ENCODE measurements around the gene TMED8. TPM values are rescaled to one million over a fixed set of nuclear protein-coding genes. Genes with fewer than 3 reads are reported as not detected.
A peak's percentile ranks its signal among the peaks of the same experiment; 100 is the strongest.
"Not testable (repeated sequence)": the region's sequence is repeated elsewhere in the genome, so short reads cannot be mapped to it uniquely, and the experiment has no call there.

The TMED8 gene
- total RNA-seq, 1 experiment from 2014 or later = 10.4 TPM

DNA sequence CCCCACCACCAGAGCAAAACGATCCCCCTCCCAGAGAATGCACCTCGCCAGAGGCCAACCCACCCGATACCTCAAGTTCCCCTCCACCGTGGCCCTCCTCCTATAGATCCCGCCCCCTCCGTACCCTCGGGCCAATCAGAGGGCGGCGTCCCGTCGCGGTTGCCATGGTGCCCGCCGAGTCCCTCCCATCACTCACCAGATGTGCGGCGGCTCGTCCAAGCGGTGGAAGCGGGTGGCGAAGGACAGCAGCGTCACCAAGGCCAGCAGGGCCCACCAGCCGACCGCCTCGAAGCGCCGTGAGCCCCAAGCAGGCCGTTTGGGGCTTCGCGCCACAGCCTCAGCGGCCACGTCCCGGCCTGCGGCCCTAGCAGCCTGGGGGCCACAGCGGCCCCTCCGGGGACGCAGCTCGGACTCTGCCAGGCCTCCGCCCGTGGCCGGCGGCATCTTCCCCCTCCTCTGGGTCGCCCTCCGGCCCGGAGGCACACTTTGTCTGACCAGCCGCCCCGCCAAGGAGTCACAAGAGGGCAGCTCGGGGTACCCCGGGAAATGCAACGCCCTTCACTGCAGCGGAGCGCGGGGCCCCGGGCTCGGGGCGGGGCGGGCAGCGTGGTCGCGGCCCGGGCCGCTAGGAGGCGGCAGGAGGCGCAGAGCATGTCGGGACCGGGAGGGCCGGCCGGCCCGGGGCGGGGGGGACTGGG lies 56.5 kb downstream of the TMED8 start, which contains the start of gene POMT2:
Gene POMT2 (minus strand): TSS at position 646 of the 698 bp plus-strand sequence. CDS start 202 bp downstream, at position 444.
- no peaks in the 10 kb centered on the region for H3K9me3 Mint-ChIP-seq (ENCODE audit: low read depth, unreplicated experiment)
- peak; percentile 94 for DNase-seq
- intact Hi-C loops (cut with micrococcal nuclease; ENCODE audit: unreplicated experiment) = loop anchor here (5.0 kb wide), 1 partner anchor 137 kb away; the partner anchor contains the start of genes AHSA1 and VIPAS39
- peak within 1 kb of the TSS; percentile 97 for H3K27ac Mint-ChIP-seq (ENCODE audit: unreplicated experiment)
- H3K36me3 Mint-ChIP-seq (ENCODE audit: insufficient read depth, unreplicated experiment) = peaks cover 21% of the 10 kb centered on the region
- TF ChIP-seq, protein P1, sequence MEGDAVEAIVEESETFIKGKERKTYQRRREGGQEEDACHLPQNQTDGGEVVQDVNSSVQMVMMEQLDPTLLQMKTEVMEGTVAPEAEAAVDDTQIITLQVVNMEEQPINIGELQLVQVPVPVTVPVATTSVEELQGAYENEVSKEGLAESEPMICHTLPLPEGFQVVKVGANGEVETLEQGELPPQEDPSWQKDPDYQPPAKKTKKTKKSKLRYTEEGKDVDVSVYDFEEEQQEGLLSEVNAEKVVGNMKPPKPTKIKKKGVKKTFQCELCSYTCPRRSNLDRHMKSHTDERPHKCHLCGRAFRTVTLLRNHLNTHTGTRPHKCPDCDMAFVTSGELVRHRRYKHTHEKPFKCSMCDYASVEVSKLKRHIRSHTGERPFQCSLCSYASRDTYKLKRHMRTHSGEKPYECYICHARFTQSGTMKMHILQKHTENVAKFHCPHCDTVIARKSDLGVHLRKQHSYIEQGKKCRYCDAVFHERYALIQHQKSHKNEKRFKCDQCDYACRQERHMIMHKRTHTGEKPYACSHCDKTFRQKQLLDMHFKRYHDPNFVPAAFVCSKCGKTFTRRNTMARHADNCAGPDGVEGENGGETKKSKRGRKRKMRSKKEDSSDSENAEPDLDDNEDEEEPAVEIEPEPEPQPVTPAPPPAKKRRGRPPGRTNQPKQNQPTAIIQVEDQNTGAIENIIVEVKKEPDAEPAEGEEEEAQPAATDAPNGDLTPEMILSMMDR (IDR thresholded peaks at IDR 0.05; ENCODE audit: unreplicated experiment) = peak; percentile 45
- no peaks in the 10 kb centered on the region for H3K27me3 Mint-ChIP-seq (ENCODE audit: unreplicated experiment)
- H3K4me3 Mint-ChIP-seq (ENCODE audit: low read depth, unreplicated experiment) = peak within 1 kb of the TSS; percentile 96
- H3K4me1 Mint-ChIP-seq (ENCODE audit: low read depth, unreplicated experiment) = peaks cover 31% of the 10 kb centered on the region
- CTCF ChIA-PET = interaction anchor here (0.6 to 1.8 kb wide), 13 partner anchors 11 to 1992 kb away, joined by 3 to 10 read pairs (median 5); partner anchors contain the start of genes SAMD15 and TMED8
- BruUV-seq (replicated peaks) = no TSS peak

DNA sequence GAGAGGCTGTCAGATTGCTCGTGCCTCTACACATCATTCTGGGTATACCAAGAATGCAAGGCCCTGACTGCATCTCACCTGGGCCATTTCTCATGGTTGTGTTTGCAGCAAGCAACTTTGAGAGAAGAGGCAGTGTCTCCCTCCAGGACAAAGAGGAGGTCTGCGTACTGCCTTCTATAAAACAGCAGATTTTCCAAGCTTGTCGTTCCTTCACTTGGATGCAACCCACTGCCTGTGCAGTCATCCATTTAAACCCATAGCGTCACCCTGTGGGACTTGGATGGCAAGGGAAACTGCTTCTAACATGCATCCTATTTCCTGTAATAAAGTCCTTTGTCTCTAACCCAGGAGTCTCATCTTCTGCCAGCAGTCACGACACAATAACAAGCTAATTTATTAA lies 57.5 kb downstream of the TMED8 start:
- no peak overlapping the region for H3K4me3 Mint-ChIP-seq (ENCODE audit: low read depth, unreplicated experiment)
- H3K27me3 Mint-ChIP-seq (ENCODE audit: unreplicated experiment) = no peaks in the 10 kb centered on the region
- intact Hi-C loops (cut with micrococcal nuclease; ENCODE audit: unreplicated experiment) = loop anchor here (5.0 kb wide), 1 partner anchor 447 kb away; no protein-coding TSS in a partner anchor
- no peaks in the 10 kb centered on the region for H3K9me3 Mint-ChIP-seq (ENCODE audit: low read depth, unreplicated experiment)
- H3K36me3 Mint-ChIP-seq (ENCODE audit: insufficient read depth, unreplicated experiment) = peaks cover 21% of the 10 kb centered on the region
- peaks cover 31% of the 10 kb centered on the region for H3K4me1 Mint-ChIP-seq (ENCODE audit: low read depth, unreplicated experiment)
- CTCF ChIA-PET = interaction anchor here (1.0 kb wide), 1 partner anchor 199 kb away, joined by 4 read pairs; no protein-coding TSS in a partner anchor
- no peak for DNase-seq
- H3K27ac Mint-ChIP-seq (ENCODE audit: unreplicated experiment) = no peak overlapping the region
- no TSS peak for BruUV-seq (replicated peaks)
- TF ChIP-seq, protein P1 (IDR thresholded peaks at IDR 0.05; ENCODE audit: unreplicated experiment) = no peak

DNA sequence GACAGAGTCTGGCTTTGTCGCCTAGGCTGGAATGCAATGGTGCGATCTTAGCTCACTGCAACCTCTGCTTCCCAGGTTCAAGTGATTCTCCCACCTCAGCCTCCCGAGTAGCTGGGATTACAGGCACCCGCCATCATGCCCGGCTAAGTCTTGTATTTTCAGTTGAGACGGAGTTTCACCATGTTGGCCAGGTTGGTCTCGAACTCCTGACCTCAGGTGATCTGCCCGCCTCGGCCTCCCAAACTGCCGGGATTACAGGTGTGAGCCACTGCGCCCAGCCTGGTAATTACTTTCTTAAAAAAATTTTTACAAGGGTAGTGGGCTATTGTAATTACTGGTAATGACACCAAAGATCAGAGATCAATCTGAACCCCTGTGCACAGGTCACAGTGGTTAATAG lies 58.1 kb downstream of the TMED8 start:
- H3K27ac Mint-ChIP-seq (ENCODE audit: unreplicated experiment); H3K9me3 Mint-ChIP-seq (ENCODE audit: low read depth, unreplicated experiment); H3K27me3 Mint-ChIP-seq (ENCODE audit: unreplicated experiment); DNase-seq; H3K4me3 Mint-ChIP-seq (ENCODE audit: low read depth, unreplicated experiment); BruUV-seq (replicated peaks): not testable (repeated sequence)
- intact Hi-C loops (cut with micrococcal nuclease; ENCODE audit: unreplicated experiment) = loop anchor here (5.0 kb wide), 1 partner anchor 446 kb away; no protein-coding TSS in a partner anchor
- peaks cover 21% of the 10 kb centered on the region for H3K36me3 Mint-ChIP-seq (ENCODE audit: insufficient read depth, unreplicated experiment)
- H3K4me1 Mint-ChIP-seq (ENCODE audit: low read depth, unreplicated experiment) = peaks cover 31% of the 10 kb centered on the region
- CTCF ChIA-PET = interaction anchor here (1.0 kb wide), 1 partner anchor 199 kb away, joined by 4 read pairs; no protein-coding TSS in a partner anchor

DNA sequence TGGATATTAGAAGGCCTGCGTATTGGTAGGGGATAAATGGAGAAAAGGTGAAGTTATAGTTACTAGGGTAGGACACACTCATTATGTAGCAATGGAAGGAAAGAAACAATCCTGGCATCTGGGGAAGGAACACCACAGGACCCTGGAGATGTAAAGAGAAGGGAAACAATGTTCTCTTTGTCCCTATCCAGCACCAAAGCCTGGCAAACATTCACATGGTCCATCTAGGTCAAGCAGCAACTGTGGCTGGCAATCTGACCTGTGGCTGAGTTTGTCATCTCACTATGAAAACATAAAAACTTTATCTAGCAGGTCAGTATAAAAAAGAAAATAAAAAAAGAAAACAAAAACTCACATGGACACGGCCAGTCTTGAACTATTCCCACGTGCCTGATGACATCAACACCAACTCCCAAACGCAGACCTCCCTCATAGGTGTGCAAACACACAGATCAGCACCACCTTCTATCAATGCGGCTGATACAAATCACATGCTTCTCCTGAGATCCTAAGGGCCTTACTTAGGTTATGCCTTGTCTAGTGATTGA lies 58.8 kb downstream of the TMED8 start:
- CTCF ChIA-PET = no interaction called here
- no peak for DNase-seq
- intact Hi-C loops (cut with micrococcal nuclease; ENCODE audit: unreplicated experiment) = loop anchor here (5.0 kb wide), 1 partner anchor 446 kb away; no protein-coding TSS in a partner anchor
- Mint-ChIP-seq H3K4me1 (ENCODE audit: low read depth, unreplicated experiment) (peaks cover 31% of the 10 kb centered on the region), H3K27ac (ENCODE audit: unreplicated experiment) (peak overlapping the region; percentile 24), H3K9me3 (ENCODE audit: low read depth, unreplicated experiment) (no peaks in the 10 kb centered on the region), H3K27me3 (ENCODE audit: unreplicated experiment) (no peaks in the 10 kb centered on the region), H3K4me3 (ENCODE audit: low read depth, unreplicated experiment) (no peak overlapping the region), H3K36me3 (ENCODE audit: insufficient read depth, unreplicated experiment) (peaks cover 21% of the 10 kb centered on the region)
- no TSS peak for BruUV-seq (replicated peaks)
- TF ChIP-seq, protein P1 (IDR thresholded peaks at IDR 0.05; ENCODE audit: unreplicated experiment) = no peak
